Astrocyte of the spinal cord (primary cell): ENCODE data around the gene BLOC1S5.

ENCODE experiments used
- DNase-seq: peaks from one replicate; pipeline ENCODE4 v3.0.0; 2011; ENCODE audit warnings: low read depth, low spot score
- H3K4me3 ChIP-seq: 2 replicates; pipeline ENCODE4 v1.5.1; 2011; ENCODE audit warnings: low read depth, mild to moderate bottlenecking, low read length, moderate library complexity
- CTCF ChIP-seq: IDR thresholded peaks from 2 replicates; pipeline ENCODE4 v1.5.1; 2012; ENCODE audit warnings: low read depth, mild to moderate bottlenecking, low read length, inconsistent platforms
- in situ Hi-C: cut with HindIII; loops from 2 replicates; pipeline ENCODE4 v1.10.0; 2017; ENCODE audit warnings: low sequenced_read_pairs

The BLOC1S5 gene

DNA sequence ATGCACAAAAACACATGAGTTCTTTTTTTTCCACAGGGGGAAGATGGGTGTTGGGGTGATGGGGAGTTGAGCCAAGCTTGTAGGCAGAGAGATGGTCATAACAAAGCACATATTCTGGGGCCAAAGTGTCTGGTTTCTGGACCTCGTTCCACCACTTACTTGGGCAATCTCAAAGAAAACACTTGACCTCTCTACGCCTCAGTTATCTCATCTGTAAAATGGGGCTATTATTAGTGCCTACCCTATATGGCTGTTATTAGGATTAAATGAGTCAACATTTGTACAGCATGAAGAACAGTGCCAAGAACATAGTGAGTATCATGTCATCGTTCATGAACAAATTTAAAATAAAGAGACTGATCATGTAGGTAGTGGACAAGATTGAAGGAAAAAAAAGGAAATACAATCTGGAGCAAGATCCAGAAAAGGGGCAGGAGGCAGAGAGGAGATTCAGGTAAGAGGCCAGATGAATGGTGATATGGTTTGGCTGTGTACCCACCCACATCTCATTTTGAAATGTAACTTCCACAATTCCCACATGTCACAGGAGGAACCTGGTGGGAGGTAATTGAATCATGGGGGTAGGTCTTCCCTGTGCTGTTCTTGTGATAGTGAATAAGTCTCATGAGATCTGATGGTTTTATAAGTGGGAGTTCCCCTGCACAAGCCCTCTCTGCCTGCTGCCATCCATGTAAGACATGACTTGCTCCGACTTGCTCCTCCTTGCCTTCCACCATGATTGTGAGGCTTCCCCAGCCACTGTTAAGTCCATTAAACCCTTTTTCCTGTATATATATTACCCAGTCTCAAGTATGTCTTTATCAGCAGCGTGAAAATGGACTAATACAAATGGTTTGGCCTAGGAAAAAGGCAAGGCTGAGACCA, 23.9 kb upstream of the BLOC1S5 start:
- TF ChIP-seq CTCF: no peak
- H3K4me3 ChIP-seq: no peak overlapping the region
- in situ Hi-C loops: no loop called here
- DNase-seq: no peak

GRCh38 chr6:8086755-8087306, 22.6 kb upstream of the BLOC1S5 start:
- no peak overlapping the region for H3K4me3 ChIP-seq
- in situ Hi-C loops: no loop called here
- no peak for TF ChIP-seq CTCF

GRCh38 chr6:8085053-8085511, 20.9 kb upstream of the BLOC1S5 start:
- peak; percentile 93 for DNase-seq
- no peak overlapping the region for H3K4me3 ChIP-seq
- TF ChIP-seq CTCF: no peak
- in situ Hi-C loops: no loop called here

More at GRCh38 chr6:8086755-8087306, 22.6 kb upstream of the BLOC1S5 start:
- DNase-seq: no peak

- in situ Hi-C loops: no loop called here
- no peak overlapping the region for H3K4me3 ChIP-seq
- TF ChIP-seq CTCF: no peak
- DNase-seq: peak; percentile 72
Measured at GRCh38 chr6:8084586-8084985, 20.4 kb upstream of the BLOC1S5 start.

DNA sequence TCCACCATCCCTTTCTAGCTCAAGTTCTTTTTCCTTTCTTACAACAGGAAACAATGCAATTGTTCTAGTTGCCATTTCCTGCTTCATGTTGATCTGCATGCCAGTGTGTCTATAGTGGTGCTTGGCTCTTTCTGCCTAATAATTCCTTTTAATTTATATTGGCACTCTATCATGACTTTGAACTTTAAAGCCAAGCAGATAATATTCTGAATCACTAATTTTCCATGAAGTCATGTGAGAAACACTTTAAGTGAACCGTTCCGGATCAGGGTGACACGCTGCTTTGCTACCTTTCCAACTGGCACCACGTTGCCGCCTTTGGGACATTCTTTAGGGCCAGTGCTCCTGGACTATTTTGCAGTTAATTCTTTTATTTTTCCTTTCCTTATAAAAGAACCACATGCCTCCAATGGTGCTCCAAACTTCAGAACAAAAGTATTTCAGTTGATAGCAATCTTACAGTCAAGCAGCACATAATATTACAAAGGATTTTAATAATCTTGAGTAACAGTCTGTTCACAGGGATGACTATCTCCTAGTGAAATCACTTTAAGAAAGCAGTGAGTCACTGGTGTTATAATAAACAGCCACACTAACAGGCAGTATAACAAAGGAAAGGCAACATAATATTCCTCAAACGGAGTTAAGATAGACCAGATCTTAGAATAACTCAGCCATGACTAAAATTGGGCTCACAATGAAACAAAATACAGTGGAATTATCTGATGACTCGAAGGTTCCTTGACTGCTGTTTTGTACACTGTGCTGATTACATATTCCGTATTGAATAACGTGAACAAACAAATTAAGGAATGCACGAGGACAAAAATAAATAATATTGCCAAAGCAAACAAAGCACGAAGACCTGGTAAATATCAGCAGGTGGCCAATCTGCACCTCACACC, 19.0 kb upstream of the BLOC1S5 start:
- in situ Hi-C loops: no loop called here
- peak; percentile 88 for DNase-seq
- no peak overlapping the region for H3K4me3 ChIP-seq
- TF ChIP-seq CTCF: no peak

GRCh38 chr6:8082572-8082953, 18.4 kb upstream of the BLOC1S5 start:
- no peak overlapping the region for H3K4me3 ChIP-seq
- no peak for DNase-seq
- no peak for TF ChIP-seq CTCF
- in situ Hi-C loops: no loop called here
